K562 (cell line): ENCODE results near the gene HOXA10. TPM values are rescaled to one million over a fixed set of nuclear protein-coding genes. Genes with fewer than 3 reads are reported as not detected.

Experiments used
- ATAC-seq: fragments of 200-7000 bp; cut with Tn5 transposase; 3 replicates; pipeline ENCODE4 v1.9.1; 2020; ENCODE audit warnings: moderate library complexity
- BruUV-seq: library from RNA; stranded (reverse); fragments of 400-500 nt; replicated peaks from 2 replicates; lab custom pipeline; 2021; lab: Mats Ljungman, UMichigan
- CTCF ChIA-PET: fragments of 300-600 bp; formaldehyde crosslinking; extraction: SDS; loops from one replicate; lab custom pipeline; 2021; ENCODE audit warnings: low intra/inter-chr PET ratio; lab: Yijun Ruan, JAX
- POLR2A ChIA-PET: fragments of 300-600, 350-650 bp; sonication (Branson Sonifier 250); formaldehyde crosslinking; extraction: SDS; loops from one replicate; lab custom pipeline; 2021; ENCODE audit warnings: antibody characterized with exemption, inconsistent platforms; lab: Yijun Ruan, JAX
- DNase-seq, 4 experiments: peaks; one replicate each; pipeline versions ENCODE4 v3.0.0 to v3.0.0-alpha.2; 2011 to 2018; ENCODE audit warnings: low spot score in 3 of 4, mixed read lengths in 3 of 4; ENCODE audit errors: extremely low read depth in 1 of 4
- FAIRE-seq: peaks from 2 replicates; lab custom pipeline; 2011; peaks lifted over from hg19 to GRCh38; lab: Jason Lieb, UNC
- H2AFZ ChIP-seq: 2 replicates; pipeline ENCODE4 v1.6.0; 2011; ENCODE audit warnings: low read depth, low read length, control low read depth, inconsistent platforms
- H3K27ac ChIP-seq: fragments of 200-600 bp; 3 replicates; pipeline ENCODE4 v1.8.0; 2011; ENCODE audit warnings: low read depth, mild to moderate bottlenecking, control low read depth, inconsistent platforms, low read length, moderate library complexity, mixed read lengths; ENCODE audit errors: extremely low read depth
- H3K27me3 ChIP-seq, 2 experiments: fragments of 300-600 bp in 1 of 2; 2 replicates in 1 of 2; 3 replicates in 1 of 2; pipeline versions ENCODE4 v1.6.0 to v1.8.0; 2011; ENCODE audit warnings: inconsistent platforms in 2 of 2, low read length in 2 of 2, mild to moderate bottlenecking in 1 of 2, mixed read lengths in 1 of 2, moderate library complexity in 1 of 2; ENCODE audit not compliant: control insufficient read depth in 2 of 2, insufficient read depth in 2 of 2
- H3K36me3 ChIP-seq: fragments of 300-600 bp; 3 replicates; pipeline ENCODE4 v1.8.0; 2011; ENCODE audit warnings: mild to moderate bottlenecking, low read length, inconsistent platforms; ENCODE audit not compliant: control insufficient read depth, insufficient read depth
- H3K4me1 ChIP-seq, 2 experiments: fragments of 200-600 bp in 1 of 2; replicated peaks in 1 of 2; 2 replicates in 1 of 2; 3 replicates in 1 of 2; pipeline versions ENCODE4 v1.5.1 to v1.8.0; 2011; ENCODE audit warnings: inconsistent platforms in 2 of 2, low read length in 2 of 2, mild to moderate bottlenecking in 1 of 2, mixed read lengths in 1 of 2, moderate library complexity in 1 of 2; ENCODE audit not compliant: control insufficient read depth in 2 of 2, insufficient read depth in 2 of 2
- H3K4me2 ChIP-seq: 2 replicates; pipeline ENCODE4 v1.6.1; 2011; ENCODE audit warnings: low read length, control low read depth, inconsistent platforms, mixed read lengths; ENCODE audit not compliant: insufficient read depth
- H3K4me3 ChIP-seq: fragments of 200-600 bp; sonication (generic), shearing (Covaris generic); 2 replicates; pipeline ENCODE4 v1.5.1; 2016; ENCODE audit warnings: control low read depth, inconsistent platforms
- H3K79me2 ChIP-seq: fragments of 200-600 bp; 3 replicates; pipeline ENCODE4 v1.8.0; 2011; ENCODE audit warnings: low read length, inconsistent platforms; ENCODE audit not compliant: control insufficient read depth, insufficient read depth
- H3K9ac ChIP-seq, 2 experiments: 2 replicates each; pipeline versions ENCODE4 v1.6.0 to v1.6.1; 2011; ENCODE audit warnings: low read depth in 2 of 2, low read length in 2 of 2, control low read depth in 1 of 2, inconsistent platforms in 1 of 2, mild to moderate bottlenecking in 1 of 2, mixed read lengths in 1 of 2; ENCODE audit not compliant: insufficient read depth in 1 of 2
- H3K9me1 ChIP-seq: one replicate; pipeline ENCODE4 v1.6.0; 2011; ENCODE audit warnings: inconsistent platforms, mild to moderate bottlenecking, low read length, moderate library complexity; ENCODE audit not compliant: control insufficient read depth, insufficient read depth
- H3K9me3 ChIP-seq: replicated peaks from 2 replicates; pipeline ENCODE4 v1.5.1; 2011; ENCODE audit warnings: low read depth, low read length, inconsistent platforms; ENCODE audit not compliant: control insufficient read depth, insufficient read depth
- H4K20me1 ChIP-seq: replicated peaks from 2 replicates; pipeline ENCODE4 v1.6.1; 2011; ENCODE audit warnings: low read length, inconsistent platforms, mixed read lengths; ENCODE audit not compliant: control insufficient read depth, insufficient read depth
- GTF2F1 ChIP-seq: IDR thresholded peaks from 2 replicates; pipeline ENCODE4 v1.6.1; 2011; ENCODE audit warnings: low read depth, low read length, improper control_type of control experiment
- WGBS: fragments of 100-300 bp; shearing (Covaris generic); methylation state at CpG from one replicate; pipeline ENCODE4 v1.1.6; 2016; ENCODE audit warnings: low coverage, mixed read lengths; ENCODE audit not compliant: insufficient coverage; ENCODE audit errors: missing lambda C conversion rate; 5-methylcytosine and 5-hydroxymethylcytosine counted together
- in situ Hi-C: fragments of 300-500 bp; cut with MboI; formaldehyde crosslinking; loops from 4 replicates; pipeline ENCODE4 v1.15.0; 2018; ENCODE audit warnings: inconsistent platforms, mixed read lengths
- intact Hi-C: fragments of 100-400 bp; cut with micrococcal nuclease; formaldehyde crosslinking; loops from 2 replicates; pipeline ENCODE4 v1.14.2; 2022
- polyA plus RNA-seq, 8 experiments: library from polyadenylated mRNA; depleted of rRNA in 4 of 8; stranded (reverse) in 5 of 8; unstranded in 3 of 8; fragments of >200 nt; fragmentation: Nextera tagmentation in 2 of 8; fragmentation: Illumina TruSeq in 1 of 8; extraction: Ambion mirVana in 2 of 8; extraction: Trizol in 1 of 8; gene quantifications; 2 replicates each; pipeline versions ENCODE4 v1.2.1 to v1.2.3, GENCODE V29; 2011 to 2014; ENCODE audit warnings: inconsistent platforms in 1 of 8, missing spikeins in 1 of 8
- total RNA-seq, 7 experiments: library from RNA; depleted of rRNA in 6 of 7; stranded (reverse); fragments of >200 nt in 6 of 7; fragmentation: Illumina TruSeq in 2 of 7; extraction: Trizol in 2 of 7; gene quantifications; 2 replicates each; pipeline versions ENCODE4 v1.2.1 to v1.2.3, GENCODE V29; 2011 to 2021; ENCODE audit warnings: low replicate concordance in 1 of 7
- TF ChIP-seq, protein P1 (sequence below): fragments of 450-650 bp; formaldehyde crosslinking; IDR thresholded peaks from 2 replicates; pipeline ENCODE4 v1.4.0; 2020; ENCODE audit warnings: mild to moderate bottlenecking, mixed read lengths
- TF ChIP-seq, protein P2 (sequence below): fragments of 200-800 bp; sonication (Bioruptor generic); IDR thresholded peaks from 2 replicates; pipeline ENCODE4 v1.6.1; 2017; ENCODE audit warnings: missing genetic modification characterization, missing compliant biosample characterization

HOXA10 gene
- total and polyA plus RNA-seq, 9 of the 15 experiments (the other 6 are each of a cell fraction or from before 2014, with no cell fraction given): not detected

DNA sequence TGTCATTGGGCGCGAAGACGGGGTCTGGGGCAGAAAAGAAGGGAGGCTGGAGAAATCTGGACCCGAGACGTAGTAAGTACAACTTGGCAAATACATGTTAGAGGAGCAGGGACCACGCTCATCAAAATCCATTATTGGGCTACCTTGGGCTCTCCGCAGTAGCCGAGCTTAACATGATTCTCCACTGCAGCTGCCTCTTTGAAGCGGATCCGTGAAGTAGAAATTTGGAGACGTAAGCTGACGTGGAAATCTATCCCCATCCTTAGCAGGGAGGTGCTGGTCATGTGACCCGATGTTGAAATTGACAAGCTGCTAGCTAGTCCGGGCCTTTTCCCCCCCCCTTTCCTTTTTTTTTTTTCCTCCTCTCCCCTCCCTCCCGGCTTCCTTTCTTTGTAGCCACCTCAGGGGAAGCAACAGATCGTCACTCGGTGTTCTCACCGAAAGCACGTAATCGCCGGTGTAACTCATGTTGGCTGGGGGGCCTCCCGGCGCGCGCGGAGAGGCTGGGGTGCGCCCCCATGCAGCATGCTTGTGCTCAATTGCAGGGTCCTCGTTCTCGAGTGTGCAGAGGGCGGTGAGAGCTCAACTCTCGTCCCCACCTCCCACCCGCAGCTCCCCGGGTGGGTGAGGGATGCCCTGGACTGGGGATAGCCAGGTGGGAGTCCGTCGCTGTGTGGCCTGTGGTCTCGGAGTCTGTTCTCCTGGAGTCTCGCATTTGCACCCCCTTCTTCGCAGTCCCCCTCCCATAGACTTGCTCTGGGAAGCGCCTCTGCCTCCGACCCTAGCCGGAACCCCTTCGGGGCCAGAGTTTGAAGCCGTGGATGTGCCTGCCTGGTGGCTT, 11.1 kb upstream of the HOXA10 start, which contains the start of gene HOXA11:
Gene HOXA11, minus strand, starts transcription at position 220 of the 841 bp plus-strand sequence. Its CDS starts 88 bp downstream, at position 132.
- Histone ChIP-seq H3K4me1 (peaks cover 0 to 22% of the 10 kb centered on the region in 2 experiments; a peak in 2 of 5 replicates), H3K9ac (no peak within 1 kb of the TSS), H3K9me3 (no peaks in the 10 kb centered on the region), H3K36me3 (no peaks in the 10 kb centered on the region), H4K20me1 (no peaks in the 10 kb centered on the region), H3K4me2 (no peak within 1 kb of the TSS), H3K4me3 (no peak within 1 kb of the TSS), H2AFZ (no peak within 1 kb of the TSS), H3K79me2 (no peaks in the 10 kb centered on the region)
- in situ Hi-C loops: no loop called here
- ATAC-seq: no peak
- no peak for TF ChIP-seq GTF2F1
- TF ChIP-seq, protein P1, sequence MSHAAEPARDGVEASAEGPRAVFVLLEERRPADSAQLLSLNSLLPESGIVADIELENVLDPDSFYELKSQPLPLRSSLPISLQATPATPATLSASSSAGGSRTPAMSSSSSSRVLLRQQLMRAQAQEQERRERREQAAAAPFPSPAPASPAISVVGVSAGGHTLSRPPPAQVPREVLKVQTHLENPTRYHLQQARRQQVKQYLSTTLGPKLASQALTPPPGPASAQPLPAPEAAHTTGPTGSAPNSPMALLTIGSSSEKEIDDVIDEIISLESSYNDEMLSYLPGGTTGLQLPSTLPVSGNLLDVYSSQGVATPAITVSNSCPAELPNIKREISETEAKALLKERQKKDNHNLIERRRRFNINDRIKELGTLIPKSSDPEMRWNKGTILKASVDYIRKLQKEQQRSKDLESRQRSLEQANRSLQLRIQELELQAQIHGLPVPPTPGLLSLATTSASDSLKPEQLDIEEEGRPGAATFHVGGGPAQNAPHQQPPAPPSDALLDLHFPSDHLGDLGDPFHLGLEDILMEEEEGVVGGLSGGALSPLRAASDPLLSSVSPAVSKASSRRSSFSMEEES (CRISPR knock-in tag): peak; percentile 60
- TF ChIP-seq, protein P2, sequence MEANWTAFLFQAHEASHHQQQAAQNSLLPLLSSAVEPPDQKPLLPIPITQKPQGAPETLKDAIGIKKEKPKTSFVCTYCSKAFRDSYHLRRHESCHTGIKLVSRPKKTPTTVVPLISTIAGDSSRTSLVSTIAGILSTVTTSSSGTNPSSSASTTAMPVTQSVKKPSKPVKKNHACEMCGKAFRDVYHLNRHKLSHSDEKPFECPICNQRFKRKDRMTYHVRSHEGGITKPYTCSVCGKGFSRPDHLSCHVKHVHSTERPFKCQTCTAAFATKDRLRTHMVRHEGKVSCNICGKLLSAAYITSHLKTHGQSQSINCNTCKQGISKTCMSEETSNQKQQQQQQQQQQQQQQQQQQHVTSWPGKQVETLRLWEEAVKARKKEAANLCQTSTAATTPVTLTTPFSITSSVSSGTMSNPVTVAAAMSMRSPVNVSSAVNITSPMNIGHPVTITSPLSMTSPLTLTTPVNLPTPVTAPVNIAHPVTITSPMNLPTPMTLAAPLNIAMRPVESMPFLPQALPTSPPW (CRISPR knock-in tag): peak; percentile 32; the same call in 1 of the 2 replicates
- TF ChIP-seq, all 486 proteins: peak for 2
- Histone ChIP-seq H3K27me3 (peaks cover 53 to 84% of the 10 kb centered on the region in 2 experiments), H3K9me1 (no peaks in the 10 kb centered on the region), H3K27ac (no peak within 1 kb of the TSS)
- no TSS peak for BruUV-seq
- ChIA-PET CTCF (no interaction called here), POLR2A (no interaction called here)
- DNase-seq: no peak
- no peak for FAIRE-seq
- WGBS: 30% methylated on average over 35 of the region's 43 CpGs
- intact Hi-C loops: no loop called here
